GM18867 (cell line): ENCODE data around the gene INO80.
"Not testable (repeated sequence)": the region's sequence is repeated elsewhere in the genome, so short reads cannot be mapped to it uniquely, and the experiment has no call there.

Source experiments
- ATAC-seq: cut with Tn5 transposase; IDR thresholded peaks from one replicate; pipeline ENCODE4 v1.9.1; 2021; ENCODE audit warnings: mild to moderate bottlenecking, moderate library complexity; ENCODE audit not compliant: unreplicated experiment

The INO80 gene

GRCh38 chr15:40969363-40969762 lies 146.7 kb downstream of the INO80 start:
- no peak for ATAC-seq

GRCh38 chr15:40968290-40969085 lies 147.6 kb downstream of the INO80 start:
- no peak for ATAC-seq

- no peak for ATAC-seq
These were observed 151.4 kb downstream of the INO80 start for GRCh38 chr15:40964634-40965033.

- no peak for ATAC-seq
These were observed 152.1 kb downstream of the INO80 start for GRCh38 chr15:40964006-40964405.

GRCh38 chr15:40963201-40963600 lies 152.9 kb downstream of the INO80 start:
- no peak for ATAC-seq

- ATAC-seq: not testable (repeated sequence)
These were observed 153.8 kb downstream of the INO80 start for GRCh38 chr15:40962317-40962716.

- not testable (repeated sequence) for ATAC-seq
These were observed 154.3 kb downstream of the INO80 start for GRCh38 chr15:40961740-40962139.

- ATAC-seq: no peak
These were observed 155.2 kb downstream of the INO80 start for GRCh38 chr15:40960925-40961324.

- no peak for ATAC-seq
These were observed 155.8 kb downstream of the INO80 start for GRCh38 chr15:40960151-40960885.

- ATAC-seq: no peak
These were observed 156.5 kb downstream of the INO80 start for GRCh38 chr15:40959331-40960141.

GRCh38 chr15:40958723-40959122 lies 157.4 kb downstream of the INO80 start:
- ATAC-seq: no peak

GRCh38 chr15:40958146-40958545 lies 157.9 kb downstream of the INO80 start:
- no peak for ATAC-seq

- ATAC-seq: no peak
These were observed 158.5 kb downstream of the INO80 start for GRCh38 chr15:40957581-40958051.

- ATAC-seq: no peak
These were observed 159.0 kb downstream of the INO80 start for GRCh38 chr15:40957041-40957555.

GRCh38 chr15:40956541-40956982 lies 159.5 kb downstream of the INO80 start:
- ATAC-seq: no peak

- no peak for ATAC-seq
These were observed 160.0 kb downstream of the INO80 start for GRCh38 chr15:40955930-40956540.

GRCh38 chr15:40955141-40955903 lies 160.8 kb downstream of the INO80 start:
- no peak for ATAC-seq

- ATAC-seq: not testable (repeated sequence)
These were observed 161.8 kb downstream of the INO80 start for GRCh38 chr15:40954158-40954848.

- ATAC-seq: no peak
These were observed 162.4 kb downstream of the INO80 start for GRCh38 chr15:40953713-40954074.
